Fibroblast of skin of abdomen (primary cell): ENCODE data around the gene NDUFAF2.
"Not testable (repeated sequence)": the region's sequence is repeated elsewhere in the genome, so short reads cannot be mapped to it uniquely, and the experiment has no call there.

Experiments used
- DNase-seq: peaks from one replicate; pipeline ENCODE4 v3.0.0-alpha.2; 2013

Gene NDUFAF2

DNA sequence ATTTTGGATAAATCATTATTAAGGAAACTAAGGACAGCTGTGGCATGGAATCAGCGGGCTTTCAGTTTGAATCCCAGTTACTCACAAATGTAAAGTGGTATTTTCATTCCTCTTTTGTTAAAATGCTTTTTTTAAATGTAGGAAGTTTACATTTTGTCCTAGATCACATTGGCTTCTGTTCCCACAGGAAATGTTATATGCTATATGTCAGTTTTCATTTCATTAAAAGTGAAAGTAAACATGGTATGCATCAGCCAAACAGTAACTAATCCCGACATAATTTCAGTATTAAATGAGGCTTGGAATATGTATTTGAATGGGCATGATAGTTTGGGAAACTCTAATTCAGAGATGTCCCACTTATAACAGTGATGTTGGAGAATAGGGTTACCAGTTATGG is 235.9 kb downstream of the NDUFAF2 start:
- DNase-seq: no peak

DNA sequence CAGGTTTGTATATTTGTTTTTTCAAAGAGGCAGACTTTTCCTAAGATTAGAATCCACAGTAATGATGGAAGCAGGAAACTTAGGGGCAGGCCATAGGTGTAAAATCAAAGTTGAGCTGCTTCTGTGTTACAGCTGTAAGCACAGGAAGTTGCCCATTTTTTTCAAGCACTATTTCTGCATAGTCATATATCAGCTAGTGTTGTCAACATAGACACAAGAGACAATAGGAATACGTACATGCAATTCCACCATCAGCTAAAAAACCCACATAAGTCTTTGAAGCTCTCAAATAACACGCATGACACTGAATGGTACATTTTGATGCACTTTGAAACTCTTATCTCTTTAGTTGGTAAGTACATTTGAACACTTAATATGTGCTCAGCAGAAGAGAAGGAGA is 237.4 kb downstream of the NDUFAF2 start:
- no peak for DNase-seq

DNA sequence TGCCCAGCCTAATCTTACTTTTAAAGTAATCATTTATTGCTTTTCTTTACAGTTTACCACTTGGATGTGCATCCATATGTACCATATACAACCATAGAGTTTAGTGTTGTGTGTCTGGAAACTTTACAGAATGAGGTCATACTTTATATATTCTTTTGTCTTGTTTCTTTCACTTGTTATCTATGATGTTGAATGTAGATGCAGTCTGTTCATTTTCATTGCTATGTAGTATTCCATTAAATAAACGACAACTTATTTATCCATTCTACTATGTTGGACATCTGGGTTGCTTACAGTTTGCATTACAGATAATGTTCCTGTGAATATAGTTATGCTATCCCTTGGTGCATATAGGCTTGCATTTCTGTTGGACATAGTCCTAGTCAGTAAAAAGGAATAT is 238.5 kb downstream of the NDUFAF2 start:
- no peak for DNase-seq

DNA sequence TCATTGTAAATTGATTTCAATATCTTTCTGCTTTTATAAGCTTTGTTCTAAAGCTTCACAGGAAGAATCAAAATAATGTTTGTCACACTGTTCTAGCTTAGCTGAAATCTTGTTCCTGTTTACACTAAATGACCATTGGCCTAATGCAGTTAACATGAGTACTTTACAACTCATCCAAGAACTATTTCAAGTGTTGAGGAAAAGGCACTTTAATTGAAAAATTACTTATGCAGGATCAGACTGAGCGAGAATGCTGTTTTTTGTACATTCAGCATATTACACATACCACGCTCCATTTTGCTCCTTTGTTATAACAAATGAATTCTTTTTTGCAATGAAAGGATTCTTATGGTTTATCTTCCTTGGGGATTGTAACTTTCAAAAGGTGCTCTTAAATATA is 239.7 kb downstream of the NDUFAF2 start:
- DNase-seq: peak; percentile 40

DNA sequence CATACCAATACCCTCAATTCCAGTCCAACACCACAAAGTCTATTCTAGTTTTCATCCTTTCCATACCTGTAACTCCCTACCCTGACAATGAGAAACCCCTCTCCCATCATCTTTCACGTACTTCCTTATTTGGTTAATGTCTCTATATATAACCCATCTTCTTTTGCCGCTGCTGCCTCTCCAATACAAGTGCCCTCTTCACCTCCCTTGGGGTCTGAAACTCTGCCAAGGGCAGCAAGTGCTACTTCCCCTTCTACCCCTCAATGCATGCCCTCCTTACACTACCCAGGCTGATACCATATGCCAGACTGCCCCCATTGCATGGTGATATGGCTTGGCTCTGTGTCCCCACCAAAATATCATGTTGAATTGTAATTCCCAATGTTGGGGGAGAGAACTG is 241.6 kb downstream of the NDUFAF2 start:
- no peak for DNase-seq

DNA sequence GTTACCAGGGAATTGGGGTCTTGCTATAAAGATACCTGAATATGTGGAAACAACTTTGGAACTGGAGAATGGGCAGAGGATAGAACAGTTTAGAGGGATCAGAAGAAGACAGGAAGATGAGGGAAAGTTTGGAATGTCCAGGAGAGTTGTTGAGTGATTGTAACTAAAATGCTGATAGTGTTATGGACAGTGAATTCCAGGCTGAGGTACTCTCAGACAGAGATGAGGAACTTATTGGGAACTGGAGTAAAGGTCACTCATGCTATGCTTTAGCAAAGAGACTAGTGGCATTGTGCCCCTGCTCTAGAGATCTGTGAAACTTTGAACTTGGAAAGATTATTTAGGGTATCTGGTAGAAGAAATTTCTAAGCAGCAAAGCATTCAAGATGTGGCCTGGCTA is 242.3 kb downstream of the NDUFAF2 start:
- DNase-seq: not testable (repeated sequence)

DNA sequence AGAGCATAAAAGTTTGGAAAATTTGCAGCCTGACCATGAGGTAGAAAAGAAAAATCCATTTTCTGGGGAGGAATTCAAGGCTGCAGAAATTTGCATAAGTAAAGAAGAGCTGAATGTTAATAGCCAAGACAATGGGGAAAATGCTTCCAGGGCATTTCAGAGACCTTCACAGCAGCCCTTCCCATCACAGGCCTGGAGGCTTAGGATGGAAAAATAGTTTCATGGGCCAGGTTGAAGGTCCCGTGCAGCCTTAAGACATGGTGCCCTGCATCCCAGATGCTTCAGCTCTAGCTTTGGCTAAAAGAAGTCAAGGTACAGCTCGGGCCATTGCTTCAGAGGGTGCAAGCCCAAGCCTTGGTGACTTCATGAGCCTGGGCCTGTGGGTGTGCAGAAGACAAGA is 242.8 kb downstream of the NDUFAF2 start:
- not testable (repeated sequence) for DNase-seq

DNA sequence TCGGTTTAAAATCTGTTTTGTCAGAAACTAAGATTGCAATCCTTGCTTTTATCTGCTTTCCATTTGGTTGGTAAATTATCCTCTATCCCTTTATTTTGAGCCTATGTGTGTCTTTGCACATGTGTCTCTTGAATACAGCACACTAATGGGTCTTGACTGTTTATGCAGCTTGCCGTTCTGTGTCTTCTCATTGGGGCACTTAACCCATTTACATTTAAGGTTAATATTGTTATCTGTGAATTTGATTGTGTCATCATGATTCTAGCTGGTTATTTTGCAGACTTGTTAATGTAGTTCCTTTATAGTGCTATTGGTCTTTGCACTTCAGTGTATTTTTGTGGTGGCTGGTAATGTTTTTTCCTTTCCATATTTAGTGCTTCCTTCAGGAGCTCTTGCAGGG is 253.6 kb downstream of the NDUFAF2 start:
- no peak for DNase-seq

DNA sequence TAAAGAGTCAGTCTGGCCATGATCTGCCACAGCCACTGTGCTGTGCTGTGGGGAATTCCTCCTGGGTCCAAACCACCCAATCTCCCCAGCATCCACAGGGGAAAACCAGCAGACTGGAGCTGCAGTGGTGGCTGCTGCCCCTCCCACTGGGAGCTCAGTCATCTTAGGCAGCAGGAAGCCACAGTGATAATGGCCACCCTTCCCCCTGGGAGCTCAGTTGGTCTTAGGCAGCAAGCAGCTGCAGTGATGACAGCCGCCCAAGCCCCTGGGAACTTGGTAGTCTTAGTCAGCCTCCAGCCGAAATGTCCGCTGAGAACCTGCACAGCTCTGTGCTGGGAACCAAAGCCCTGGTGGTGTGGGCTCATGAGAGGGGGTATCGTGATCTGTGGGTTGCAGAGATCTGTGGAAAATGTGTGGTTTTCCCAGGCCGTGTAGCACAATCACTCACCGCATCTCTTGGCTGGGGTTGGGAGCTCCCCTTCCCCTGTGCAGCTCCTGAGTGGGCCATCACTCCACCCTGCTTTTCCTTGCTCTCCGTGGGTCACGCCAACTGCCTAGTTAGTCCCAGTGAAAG is 255.7 kb downstream of the NDUFAF2 start:
- DNase-seq: peak; percentile 16

DNA sequence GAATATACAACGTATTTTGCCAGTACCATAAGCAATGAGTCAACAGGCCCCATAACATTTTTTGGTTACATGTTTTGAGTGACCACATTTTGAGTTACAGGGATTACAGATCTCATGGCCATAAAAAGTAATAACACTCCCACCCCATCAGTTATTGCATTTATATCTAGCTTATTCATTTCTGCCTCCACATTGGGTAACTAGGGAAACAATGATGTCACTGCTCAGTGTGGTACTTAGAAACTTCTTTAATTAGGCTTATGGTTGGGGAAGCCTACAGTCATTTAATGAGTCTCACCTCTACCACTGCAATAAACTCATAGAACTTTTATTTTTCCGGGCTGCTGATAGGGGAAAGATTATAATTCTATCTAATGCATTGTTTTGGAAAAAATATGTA is 257.2 kb downstream of the NDUFAF2 start:
- DNase-seq: peak; percentile 62
